Esophagus muscularis mucosa (tissue), 3 donors: ENCODE measurements around the gene MNT.

Experiments
- CTCF ChIP-seq, 3 experiments: fragments of 200-600 bp in 2 of 3; fragments of 450-650 bp in 1 of 3; sonication (generic) in 2 of 3; IDR thresholded peaks; one replicate each; pipeline ENCODE4 v1.5.1; 2017 to 2019; ENCODE audit warnings: antibody characterized with exemption in 3 of 3, mild to moderate bottlenecking in 2 of 3, moderate library complexity in 1 of 3
- POLR2A ChIP-seq: fragments of 450-650 bp; IDR thresholded peaks from one replicate; pipeline ENCODE4 v1.6.1; 2017; ENCODE audit warnings: antibody characterized with exemption, moderate library complexity, mild to moderate bottlenecking, low read depth

DNA sequence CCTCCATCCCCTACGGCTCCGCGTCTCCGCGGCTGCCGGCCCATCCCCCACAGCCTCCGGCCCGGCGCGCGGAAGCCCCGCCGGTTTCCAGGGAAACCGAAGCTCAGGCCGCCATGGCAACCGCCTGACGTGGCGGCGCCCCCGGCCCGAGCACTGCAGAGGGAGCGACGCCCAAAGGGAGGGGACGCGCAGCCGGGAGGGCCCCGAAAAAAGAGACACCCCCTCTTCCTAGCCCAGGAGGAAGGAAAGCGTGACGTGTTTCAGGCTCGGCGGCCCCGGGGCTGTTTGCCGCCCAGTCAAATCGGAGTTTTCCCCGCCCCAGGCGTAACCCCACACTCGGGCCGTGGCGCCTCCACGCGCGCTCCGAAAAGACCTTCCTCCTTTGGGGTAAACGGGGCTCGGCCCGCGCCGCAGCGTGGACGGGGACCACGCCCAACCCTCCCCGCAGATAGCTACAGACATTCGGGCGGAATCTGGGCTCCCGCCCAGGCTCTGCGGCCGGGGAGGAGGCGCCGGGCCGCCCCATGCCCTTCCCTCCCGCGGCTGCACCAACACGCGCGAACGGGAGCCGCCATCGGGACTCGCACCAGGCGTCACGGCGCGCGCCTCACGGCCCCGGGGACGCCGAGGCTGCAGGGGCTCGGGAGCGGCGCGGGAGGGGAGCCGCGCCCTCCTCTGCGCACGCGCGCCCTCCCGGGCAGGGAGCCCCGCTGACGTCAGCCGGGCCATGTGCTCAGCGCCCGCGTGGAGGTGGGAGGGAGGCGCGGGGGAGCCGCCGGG, 7.5 kb downstream of the MNT start:
- TF ChIP-seq POLR2A (peak; percentile 83), CTCF (IDR thresholded peaks at IDR 0.05) (no peak)
